Neural crest cell (in vitro differentiated cells): ENCODE data around the gene GMEB2. TPM values are rescaled to one million over a fixed set of nuclear protein-coding genes. Genes with fewer than 3 reads are reported as not detected.
A peak's percentile ranks its signal among the peaks of the same experiment; 100 is the strongest.

Experiments used
- DNase-seq: peaks from one replicate; pipeline ENCODE4 v3.0.0; 2021; ENCODE audit warnings: low read depth, mixed read lengths, low spot score
- H3K27ac Mint-ChIP-seq: one replicate; pipeline ENCODE4 v1.8.0; 2021; ENCODE audit warnings: mild to moderate bottlenecking, mixed read lengths; ENCODE audit not compliant: unreplicated experiment
- H3K27me3 Mint-ChIP-seq: 2 replicates; pipeline ENCODE4 v1.8.0; 2021; ENCODE audit warnings: low read depth, mild to moderate bottlenecking, mixed read lengths
- H3K36me3 Mint-ChIP-seq: 2 replicates; pipeline ENCODE4 v1.8.0; 2021; ENCODE audit warnings: low read depth, mild to moderate bottlenecking, mixed read lengths
- H3K4me1 Mint-ChIP-seq: 2 replicates; pipeline ENCODE4 v1.8.0; 2021; ENCODE audit warnings: mixed read lengths
- H3K4me3 Mint-ChIP-seq: one replicate; pipeline ENCODE4 v1.8.0; 2021; ENCODE audit warnings: mild to moderate bottlenecking, mixed read lengths
- H3K9me3 Mint-ChIP-seq: 2 replicates; pipeline ENCODE4 v1.8.0; 2021; ENCODE audit warnings: mixed read lengths
- total RNA-seq: library from RNA; stranded (reverse); gene quantifications from 2 replicates; pipeline ENCODE4 v1.2.1, GENCODE V29; 2021
- TF ChIP-seq, protein P1 (sequence below): fragments of 200-600 bp; sonication (generic); conservative IDR thresholded peaks from 2 replicates; pipeline ENCODE4 v1.5.0; 2021; ENCODE audit warnings: antibody characterized with exemption, mild to moderate bottlenecking

Gene GMEB2
- total RNA-seq, 1 donor from 2014 or later = 15.2 TPM

DNA sequence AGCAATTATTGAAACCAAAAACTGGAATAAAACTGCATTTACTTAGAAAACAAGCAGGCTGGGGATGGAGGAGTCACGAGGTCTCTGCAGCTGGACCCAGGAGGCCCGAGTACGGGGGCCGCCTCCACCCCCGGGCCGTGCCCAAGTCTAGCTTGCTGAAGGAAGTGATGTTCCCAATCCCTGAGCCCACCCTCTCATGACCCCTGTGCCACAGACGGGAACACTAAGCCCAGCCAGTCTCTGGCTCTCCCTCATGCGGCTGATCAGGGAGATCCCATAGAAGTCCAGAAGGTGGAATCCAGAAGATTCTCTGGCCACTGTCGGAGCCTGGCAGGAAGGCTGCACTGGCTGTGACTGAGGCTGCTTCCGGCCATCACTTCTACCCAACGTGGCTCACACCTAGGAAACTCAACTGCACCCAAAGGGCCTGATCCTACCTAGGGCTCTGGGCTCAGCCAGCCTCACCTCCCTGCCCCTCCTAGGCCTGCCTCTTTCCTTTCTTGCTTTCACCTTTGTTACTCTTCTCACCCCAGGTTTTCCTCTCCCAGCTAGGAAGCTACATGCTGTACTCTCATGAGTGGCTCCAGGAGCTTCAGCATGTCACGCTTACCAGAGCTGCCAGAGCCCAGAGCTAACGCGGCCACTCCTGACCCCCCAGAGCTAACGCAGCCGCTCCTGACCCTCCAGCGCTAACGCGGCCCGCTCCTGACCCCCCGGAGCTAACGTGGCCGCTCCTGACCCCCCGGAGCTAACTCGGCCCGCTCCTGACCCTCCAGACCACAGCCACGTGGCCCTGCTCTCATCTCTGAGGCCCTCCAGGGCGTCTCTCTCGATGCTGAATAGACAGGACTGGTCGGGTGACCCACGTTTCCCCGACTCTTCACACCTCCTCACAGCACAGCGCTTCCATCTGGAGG lies 28.2 kb downstream of the GMEB2 start:
- no peak overlapping the region for H3K4me3 Mint-ChIP-seq
- no peaks in the 10 kb centered on the region for H3K27me3 Mint-ChIP-seq
- H3K4me1 Mint-ChIP-seq = no peaks in the 10 kb centered on the region
- H3K27ac Mint-ChIP-seq = peak overlapping the region; percentile 91
- no peak for DNase-seq
- H3K9me3 Mint-ChIP-seq = no peaks in the 10 kb centered on the region
- peaks cover 7% of the 10 kb centered on the region for H3K36me3 Mint-ChIP-seq
- TF ChIP-seq, protein P1, sequence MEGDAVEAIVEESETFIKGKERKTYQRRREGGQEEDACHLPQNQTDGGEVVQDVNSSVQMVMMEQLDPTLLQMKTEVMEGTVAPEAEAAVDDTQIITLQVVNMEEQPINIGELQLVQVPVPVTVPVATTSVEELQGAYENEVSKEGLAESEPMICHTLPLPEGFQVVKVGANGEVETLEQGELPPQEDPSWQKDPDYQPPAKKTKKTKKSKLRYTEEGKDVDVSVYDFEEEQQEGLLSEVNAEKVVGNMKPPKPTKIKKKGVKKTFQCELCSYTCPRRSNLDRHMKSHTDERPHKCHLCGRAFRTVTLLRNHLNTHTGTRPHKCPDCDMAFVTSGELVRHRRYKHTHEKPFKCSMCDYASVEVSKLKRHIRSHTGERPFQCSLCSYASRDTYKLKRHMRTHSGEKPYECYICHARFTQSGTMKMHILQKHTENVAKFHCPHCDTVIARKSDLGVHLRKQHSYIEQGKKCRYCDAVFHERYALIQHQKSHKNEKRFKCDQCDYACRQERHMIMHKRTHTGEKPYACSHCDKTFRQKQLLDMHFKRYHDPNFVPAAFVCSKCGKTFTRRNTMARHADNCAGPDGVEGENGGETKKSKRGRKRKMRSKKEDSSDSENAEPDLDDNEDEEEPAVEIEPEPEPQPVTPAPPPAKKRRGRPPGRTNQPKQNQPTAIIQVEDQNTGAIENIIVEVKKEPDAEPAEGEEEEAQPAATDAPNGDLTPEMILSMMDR = no peak

GRCh38 chr20:63597651-63598478 lies 29.0 kb downstream of the GMEB2 start:
- Mint-ChIP-seq H3K4me1 (no peaks in the 10 kb centered on the region), H3K27me3 (no peaks in the 10 kb centered on the region), H3K4me3 (no peak overlapping the region), H3K9me3 (no peaks in the 10 kb centered on the region), H3K36me3 (peaks cover 5% of the 10 kb centered on the region), H3K27ac (no peak overlapping the region)
- TF ChIP-seq, protein P1 = no peak
- DNase-seq = no peak

- TF ChIP-seq, protein P1 = no peak
- no peaks in the 10 kb centered on the region for H3K4me1 Mint-ChIP-seq
- H3K9me3 Mint-ChIP-seq = no peaks in the 10 kb centered on the region
- H3K27me3 Mint-ChIP-seq = no peaks in the 10 kb centered on the region
- H3K4me3 Mint-ChIP-seq = no peak overlapping the region
- DNase-seq = no peak
- no peaks in the 10 kb centered on the region for H3K36me3 Mint-ChIP-seq
- no peak overlapping the region for H3K27ac Mint-ChIP-seq
Measured at GRCh38 chr20:63596423-63596822, 30.5 kb downstream of the GMEB2 start.

DNA sequence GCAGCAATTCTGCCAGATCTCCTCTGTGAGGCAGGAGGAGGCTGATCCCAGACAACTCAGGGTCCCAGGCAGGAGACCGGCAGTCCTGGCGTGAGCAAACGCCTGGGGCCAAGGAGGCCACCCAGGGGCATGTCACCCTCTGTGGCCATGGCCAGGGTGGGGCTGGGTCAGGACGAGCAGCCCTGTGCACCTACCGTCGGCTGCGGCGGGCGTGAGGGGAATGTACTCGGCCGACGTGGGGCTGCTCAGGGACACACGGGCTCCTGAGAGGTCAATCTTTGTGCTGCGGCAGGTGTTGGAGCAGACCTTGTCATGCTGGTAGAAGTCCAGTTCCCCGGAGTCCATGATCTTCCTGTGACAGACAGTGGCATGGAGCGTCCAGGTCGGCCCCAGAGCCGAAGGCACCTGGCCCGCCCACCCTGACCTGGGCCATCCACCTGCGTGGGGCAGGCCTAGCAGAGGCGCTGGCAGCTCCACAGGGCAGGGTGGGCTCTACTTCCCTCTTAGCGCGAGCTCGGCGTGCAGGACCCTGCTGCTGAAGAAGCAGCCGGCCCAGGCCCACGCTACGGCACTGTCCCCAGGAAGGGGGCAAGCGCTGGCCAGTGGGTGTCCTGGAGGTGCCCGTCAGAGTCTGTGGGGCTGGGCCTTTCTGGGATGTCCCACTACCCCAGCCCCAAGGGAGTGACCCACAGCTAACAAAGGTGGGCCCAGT lies 31.3 kb downstream of the GMEB2 start:
- DNase-seq = no peak
- Mint-ChIP-seq H3K4me1 (no peaks in the 10 kb centered on the region), H3K4me3 (no peak overlapping the region), H3K9me3 (no peaks in the 10 kb centered on the region), H3K27ac (no peak overlapping the region), H3K27me3 (no peaks in the 10 kb centered on the region), H3K36me3 (peaks cover 5% of the 10 kb centered on the region)
- TF ChIP-seq, protein P1 = no peak

- no peak for DNase-seq
- Mint-ChIP-seq H3K9me3 (no peaks in the 10 kb centered on the region), H3K36me3 (peaks cover 5% of the 10 kb centered on the region)
Measured at GRCh38 chr20:63594043-63594561, 32.8 kb downstream of the GMEB2 start.

More at GRCh38 chr20:63594043-63594561, 32.8 kb downstream of the GMEB2 start:
- Mint-ChIP-seq H3K4me1 (no peaks in the 10 kb centered on the region), H3K27me3 (no peaks in the 10 kb centered on the region), H3K27ac (no peak overlapping the region), H3K4me3 (no peak overlapping the region)
- TF ChIP-seq, protein P1 = no peak
